Natural killer cell (primary cell): ENCODE results near the gene PLAGL2. TPM values are rescaled to one million over a fixed set of nuclear protein-coding genes. Genes with fewer than 3 reads are reported as not detected.

ENCODE experiments used
- ATAC-seq, 3 donors: fragments of 150-1000 bp in 2 of 3; fragments of 200-7000 bp in 1 of 3; cut with Tn5 transposase; 1 replicate in 1 of 3; 2 replicates in 2 of 3; pipeline ENCODE4 v1.10.0; 2021; ENCODE audit warnings: mild to moderate bottlenecking in 2 of 3, moderate library complexity in 2 of 3
- DNase-seq, 2 donors: peaks; one replicate each; pipeline versions ENCODE4 v3.0.0 to v3.0.0-alpha.2; 2013 to 2021; ENCODE audit warnings: mixed read lengths in 1 of 2
- H3K27ac ChIP-seq: one replicate; pipeline ENCODE4 v1.5.1; 2013; ENCODE audit warnings: mild to moderate bottlenecking, low read length
- H3K27me3 ChIP-seq: one replicate; pipeline ENCODE4 v1.6.1; 2013; ENCODE audit warnings: low read length; ENCODE audit not compliant: control insufficient read depth, insufficient read depth
- H3K36me3 ChIP-seq: one replicate; pipeline ENCODE4 v1.6.1; 2013; ENCODE audit warnings: low read length; ENCODE audit not compliant: control insufficient read depth, insufficient read depth
- H3K4me1 ChIP-seq: one replicate; pipeline ENCODE4 v1.6.1; 2013; ENCODE audit warnings: low read length; ENCODE audit not compliant: control insufficient read depth, insufficient read depth
- H3K4me3 ChIP-seq: one replicate; pipeline ENCODE4 v1.5.1; 2013; ENCODE audit warnings: low read length
- H3K9me3 ChIP-seq: one replicate; pipeline ENCODE4 v1.6.1; 2013; ENCODE audit warnings: low read length; ENCODE audit not compliant: control insufficient read depth, insufficient read depth
- H3K27ac Mint-ChIP-seq, 2 donors: one replicate each; pipeline ENCODE4 v1.8.0; 2022; ENCODE audit warnings: mild to moderate bottlenecking in 2 of 2, mixed read lengths in 2 of 2, moderate library complexity in 1 of 2
- H3K27me3 Mint-ChIP-seq, 2 donors: one replicate each; pipeline ENCODE4 v1.8.0; 2022; ENCODE audit warnings: low read depth in 2 of 2, mixed read lengths in 2 of 2
- H3K36me3 Mint-ChIP-seq: one replicate; pipeline ENCODE4 v1.8.0; 2022; ENCODE audit warnings: mixed read lengths
- H3K4me1 Mint-ChIP-seq, 2 donors: one replicate each; pipeline ENCODE4 v1.8.0; 2022; ENCODE audit warnings: mixed read lengths in 2 of 2
- H3K4me3 Mint-ChIP-seq: one replicate; pipeline ENCODE4 v1.8.0; 2022; ENCODE audit warnings: mild to moderate bottlenecking, moderate library complexity, mixed read lengths
- H3K9me3 Mint-ChIP-seq, 2 donors: one replicate each; pipeline ENCODE4 v1.8.0; 2022; ENCODE audit warnings: mixed read lengths in 2 of 2
- CTCF ChIP-seq: fragments of 200-600 bp; IDR thresholded peaks from one replicate; pipeline ENCODE4 v1.8.0; 2022; ENCODE audit warnings: antibody characterized with exemption
- WGBS: methylation state at CpG from one replicate; pipeline ENCODE4 v1.1.7; 2013; ENCODE audit warnings: missing lambda C conversion rate; ENCODE audit not compliant: insufficient coverage; 5-methylcytosine and 5-hydroxymethylcytosine counted together
- intact Hi-C: fragments of 100-400 bp; cut with micrococcal nuclease; formaldehyde crosslinking; loops from one replicate; pipeline ENCODE4 v1.14.2; 2022
- total RNA-seq, 4 donors: library from RNA; stranded (reverse); fragments of 120-200 nt in 1 of 4; gene quantifications; one replicate each; pipeline versions ENCODE4 v1.2.3 to v1.2.4, GENCODE V29; 2013 to 2022

Gene PLAGL2
- total RNA-seq, 3 donors from 2014 or later (not counting 1 experiment from before 2014, with no cell fraction given), result 13.5 to 16.6 (median 15.1) TPM

GRCh38 chr20:32230707-32231106 lies 23.2 kb upstream of the PLAGL2 start:
- 97% methylated on average over 13 of the region's 13 CpGs for WGBS
- intact Hi-C loops, result no loop called here
- ATAC-seq, result no peak

GRCh38 chr20:32229251-32229747 lies 21.8 kb upstream of the PLAGL2 start:
- Histone ChIP-seq H3K4me3 (no peak overlapping the region), H3K36me3 (peaks cover 40% of the 10 kb centered on the region), H3K27me3 (no peaks in the 10 kb centered on the region), H3K27ac (no peak overlapping the region), H3K4me1 (peaks cover 10% of the 10 kb centered on the region), H3K9me3 (no peaks in the 10 kb centered on the region)
- ATAC-seq (no peak), DNase-seq (no peak)
- Mint-ChIP-seq H3K4me1 (peaks cover 12 to 23% of the 10 kb centered on the region in 2 donors), H3K27ac (no peak overlapping the region), H3K27me3 (no peaks in the 10 kb centered on the region), H3K4me3 (no peak overlapping the region), H3K36me3 (peaks cover 11% of the 10 kb centered on the region), H3K9me3 (no peaks in the 10 kb centered on the region)
- intact Hi-C loops, result no loop called here
- TF ChIP-seq CTCF, result no peak
- WGBS, result over 99% methylated on average over 5 of the region's 5 CpGs

More at GRCh38 chr20:32230707-32231106, 23.2 kb upstream of the PLAGL2 start:
- peaks cover 11% of the 10 kb centered on the region for H3K36me3 Mint-ChIP-seq
- no peaks in the 10 kb centered on the region for H3K9me3 Mint-ChIP-seq
- peaks cover 12 to 21% of the 10 kb centered on the region in 2 donors for H3K4me1 Mint-ChIP-seq
- no peak overlapping the region for H3K4me3 Mint-ChIP-seq
- Histone ChIP-seq H3K36me3 (peaks cover 49% of the 10 kb centered on the region), H3K9me3 (no peaks in the 10 kb centered on the region), H3K27ac (no peak overlapping the region), H3K27me3 (no peaks in the 10 kb centered on the region), H3K4me1 (peaks cover 10% of the 10 kb centered on the region), H3K4me3 (no peak overlapping the region)
- peak overlapping the region in 1 of 2 donors; percentile 69 for H3K27ac Mint-ChIP-seq
- TF ChIP-seq CTCF, result no peak
- H3K27me3 Mint-ChIP-seq, result no peaks in the 10 kb centered on the region
- no peak for DNase-seq

GRCh38 chr20:32227744-32228688 lies 20.5 kb upstream of the PLAGL2 start:
- Histone ChIP-seq H3K9me3 (no peaks in the 10 kb centered on the region), H3K27me3 (no peaks in the 10 kb centered on the region), H3K4me1 (peaks cover 10% of the 10 kb centered on the region), H3K36me3 (peaks cover 40% of the 10 kb centered on the region), H3K4me3 (no peak overlapping the region), H3K27ac (no peak overlapping the region)
- Mint-ChIP-seq H3K27ac (no peak overlapping the region), H3K36me3 (peaks cover 11% of the 10 kb centered on the region), H3K4me3 (no peak overlapping the region), H3K4me1 (peaks cover 12 to 21% of the 10 kb centered on the region in 2 donors), H3K9me3 (no peaks in the 10 kb centered on the region), H3K27me3 (no peaks in the 10 kb centered on the region)
- ATAC-seq, result no peak
- no peak for DNase-seq
- TF ChIP-seq CTCF, result no peak
- 95% methylated on average over 22 of the region's 22 CpGs for WGBS
- intact Hi-C loops, result no loop called here
